ENCODE results near the gene HLA-DMB. TPM values are rescaled to one million over a fixed set of nuclear protein-coding genes. Genes with fewer than 3 reads are reported as not detected.

The HLA-DMB gene
- total and polyA plus RNA-seq, 4 donors = 2.8 to 13.1 (median 7.7) TPM

- H3K9ac ChIP-seq (ENCODE audit: low read depth in 1 of 2, low read length in 2 of 2) = no peak overlapping the region
- H3K4me3 ChIP-seq (ENCODE audit: low read depth in 1 of 3, low read length in 3 of 3) = no peak overlapping the region
- 79% methylated on average over 5 of the region's 5 CpGs for WGBS
- H3K27me3 ChIP-seq (ENCODE audit: control insufficient read depth in 4 of 4, insufficient read depth in 4 of 4, low read length in 3 of 4) = no peaks in the 10 kb centered on the region
- TF ChIP-seq GABPA (IDR thresholded peaks at IDR 0.05 in 1 of 2, conservative IDR thresholded peaks at IDR 0.05 in 1 of 2) (no peak), TAF1 (conservative IDR thresholded peaks at IDR 0.05) (no peak), JUND (IDR thresholded peaks at IDR 0.05) (no peak), RAD21 (IDR thresholded peaks at IDR 0.05) (no peak), YY1 (IDR thresholded peaks at IDR 0.05) (no peak), SP1 (IDR thresholded peaks at IDR 0.05) (no peak), ZBTB33 (IDR thresholded peaks at IDR 0.05) (no peak), FOXA1 (IDR thresholded peaks at IDR 0.05) (no peak), HNF4G (IDR thresholded peaks at IDR 0.05) (no peak), MAX (IDR thresholded peaks at IDR 0.05) (no peak), ATF3 (IDR thresholded peaks at IDR 0.05) (no peak), EGR1 (IDR thresholded peaks at IDR 0.05; ENCODE audit: low read depth in 2 of 2) (no peak), NR2F2 (IDR thresholded peaks at IDR 0.05) (no peak), REST (IDR thresholded peaks at IDR 0.05) (no peak), CTCF (IDR thresholded peaks at IDR 0.05; ENCODE audit: low read depth, low read length, missing input control) (no peak), RXRA (IDR thresholded peaks at IDR 0.05) (no peak)
- H3K9me3 ChIP-seq (ENCODE audit: control insufficient read depth in 4 of 4, low read length in 3 of 4) = no peaks in the 10 kb centered on the region
- no peak overlapping the region for H3K27ac ChIP-seq (ENCODE audit: low read depth in 1 of 2, low read length in 2 of 2)
- peaks cover 0 to 26% (median 12%) of the 10 kb centered on the region in 4 donors for H3K4me1 ChIP-seq (ENCODE audit: control insufficient read depth in 4 of 4, insufficient read depth in 4 of 4, low read length in 3 of 4)
- H3K36me3 ChIP-seq (ENCODE audit: control insufficient read depth in 4 of 4, insufficient read depth in 3 of 4, low read depth in 1 of 4, low read length in 3 of 4) = no peaks in the 10 kb centered on the region
- no peak for DNase-seq (ENCODE audit: low spot score)
These were observed 23.9 kb upstream of the HLA-DMB start for GRCh38 chr6:32964776-32965175.

GRCh38 chr6:32963866-32964265, 23.0 kb upstream of the HLA-DMB start:
- Histone ChIP-seq H3K4me1 (ENCODE audit: control insufficient read depth in 4 of 4, insufficient read depth in 4 of 4, low read length in 3 of 4) (peaks cover 0 to 26% (median 12%) of the 10 kb centered on the region in 4 donors), H3K4me3 (ENCODE audit: low read depth in 1 of 3, low read length in 3 of 3) (no peak overlapping the region), H3K27me3 (ENCODE audit: control insufficient read depth in 4 of 4, insufficient read depth in 4 of 4, low read length in 3 of 4) (no peaks in the 10 kb centered on the region), H3K9ac (ENCODE audit: low read depth in 1 of 2, low read length in 2 of 2) (no peak overlapping the region), H3K9me3 (ENCODE audit: control insufficient read depth in 4 of 4, low read length in 3 of 4) (no peaks in the 10 kb centered on the region), H3K36me3 (ENCODE audit: control insufficient read depth in 4 of 4, insufficient read depth in 3 of 4, low read depth in 1 of 4, low read length in 3 of 4) (no peaks in the 10 kb centered on the region), H3K27ac (ENCODE audit: low read depth in 1 of 2, low read length in 2 of 2) (no peak overlapping the region)
- no peak for DNase-seq (ENCODE audit: low spot score)
- WGBS = 80% methylated on average over 1 of the region's 1 CpG
- TF ChIP-seq HNF4A (conservative IDR thresholded peaks at IDR 0.05) (no peak), RAD21 (IDR thresholded peaks at IDR 0.05) (no peak), MAX (IDR thresholded peaks at IDR 0.05) (no peak), FOXA2 (IDR thresholded peaks at IDR 0.05) (no peak), RXRA (IDR thresholded peaks at IDR 0.05) (no peak), TAF1 (conservative IDR thresholded peaks at IDR 0.05) (no peak), SP1 (IDR thresholded peaks at IDR 0.05) (no peak), FOXA1 (IDR thresholded peaks at IDR 0.05) (no peak), ATF3 (IDR thresholded peaks at IDR 0.05) (no peak), REST (IDR thresholded peaks at IDR 0.05) (no peak), NR2F2 (IDR thresholded peaks at IDR 0.05) (no peak), JUND (IDR thresholded peaks at IDR 0.05) (no peak), EGR1 (IDR thresholded peaks at IDR 0.05; ENCODE audit: low read depth in 2 of 2) (no peak), HNF4G (IDR thresholded peaks at IDR 0.05) (no peak)

Data from liver (tissue), 9 donors.